Gastrocnemius medialis (tissue), 4 donors: ENCODE results near the gene PLEKHG7.

Source experiments
- POLR2A ChIP-seq, 2 donors: fragments of 450-650 bp; IDR thresholded peaks; one replicate each; pipeline ENCODE4 v1.6.1; 2017; ENCODE audit warnings: antibody characterized with exemption in 2 of 2, mild to moderate bottlenecking in 2 of 2, moderate library complexity in 2 of 2
- TF ChIP-seq, protein P1 (sequence below), 5 experiments: fragments of 450-650 bp in 3 of 5; fragments of 200-600 bp in 2 of 5; sonication (generic) in 2 of 5; IDR thresholded peaks in 4 of 5; conservative IDR thresholded peaks in 1 of 5; 1 replicate in 4 of 5; 2 replicates in 1 of 5; pipeline ENCODE4 v1.5.1; 2016 to 2019; ENCODE audit warnings: antibody characterized with exemption in 5 of 5, mild to moderate bottlenecking in 3 of 5, moderate library complexity in 3 of 5

DNA sequence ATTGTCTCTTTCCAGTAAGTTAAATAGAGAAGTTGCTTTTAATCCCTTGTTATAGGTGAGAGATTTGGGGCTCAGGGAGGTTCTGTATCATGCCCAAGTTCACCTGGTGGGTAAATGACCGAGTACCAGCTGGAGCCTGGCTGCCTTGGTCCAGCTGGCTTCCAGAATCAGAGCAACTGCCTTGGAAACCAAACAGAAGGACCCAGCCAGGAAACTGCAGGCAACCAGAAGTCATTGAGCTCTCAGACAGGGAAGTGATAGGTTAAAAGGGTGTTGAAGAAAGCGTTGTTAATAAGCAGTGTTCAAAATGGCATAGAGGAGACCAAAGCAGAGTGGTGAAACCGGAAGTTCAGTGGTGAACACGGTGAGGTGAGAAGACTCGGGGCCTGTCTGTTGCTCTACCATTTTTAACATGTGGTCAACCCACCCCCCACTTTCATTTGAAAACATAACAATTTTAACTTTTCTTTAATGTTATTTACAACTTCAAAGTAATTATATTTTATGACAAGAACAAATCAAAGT lies 54.9 kb downstream of the PLEKHG7 start:
- TF ChIP-seq POLR2A (IDR thresholded peaks at IDR 0.05) = no peak
- TF ChIP-seq, protein P1, sequence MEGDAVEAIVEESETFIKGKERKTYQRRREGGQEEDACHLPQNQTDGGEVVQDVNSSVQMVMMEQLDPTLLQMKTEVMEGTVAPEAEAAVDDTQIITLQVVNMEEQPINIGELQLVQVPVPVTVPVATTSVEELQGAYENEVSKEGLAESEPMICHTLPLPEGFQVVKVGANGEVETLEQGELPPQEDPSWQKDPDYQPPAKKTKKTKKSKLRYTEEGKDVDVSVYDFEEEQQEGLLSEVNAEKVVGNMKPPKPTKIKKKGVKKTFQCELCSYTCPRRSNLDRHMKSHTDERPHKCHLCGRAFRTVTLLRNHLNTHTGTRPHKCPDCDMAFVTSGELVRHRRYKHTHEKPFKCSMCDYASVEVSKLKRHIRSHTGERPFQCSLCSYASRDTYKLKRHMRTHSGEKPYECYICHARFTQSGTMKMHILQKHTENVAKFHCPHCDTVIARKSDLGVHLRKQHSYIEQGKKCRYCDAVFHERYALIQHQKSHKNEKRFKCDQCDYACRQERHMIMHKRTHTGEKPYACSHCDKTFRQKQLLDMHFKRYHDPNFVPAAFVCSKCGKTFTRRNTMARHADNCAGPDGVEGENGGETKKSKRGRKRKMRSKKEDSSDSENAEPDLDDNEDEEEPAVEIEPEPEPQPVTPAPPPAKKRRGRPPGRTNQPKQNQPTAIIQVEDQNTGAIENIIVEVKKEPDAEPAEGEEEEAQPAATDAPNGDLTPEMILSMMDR (IDR thresholded peaks at IDR 0.05 in 4 of 5, conservative IDR thresholded peaks at IDR 0.05 in 1 of 5) = no peak
